Measurements from ENCODE around the gene FILIP1L. TPM values are rescaled to one million over a fixed set of nuclear protein-coding genes. Genes with fewer than 3 reads are reported as not detected.

FILIP1L gene
- total RNA-seq, 1 experiment from 2014 or later = 0.17 TPM

GRCh38 chr3:99845331-99845730 lies 269.0 kb downstream of the FILIP1L start (continued):
- TF ChIP-seq JUND (IDR thresholded peaks at IDR 0.05) (no peak), EZH2phosphoT487 (IDR thresholded peaks at IDR 0.05; ENCODE audit: borderline replicate concordance) (no peak), RAD21 (IDR thresholded peaks at IDR 0.05; ENCODE audit: low read depth) (no peak), POLR2AphosphoS5 (IDR thresholded peaks at IDR 0.05; ENCODE audit: low read depth, low read length) (no peak), ELF1 (IDR thresholded peaks at IDR 0.05; ENCODE audit: borderline replicate concordance, low read depth) (no peak)

GRCh38 chr3:99843590-99844258 lies 270.6 kb downstream of the FILIP1L start:
- TF ChIP-seq JUND (IDR thresholded peaks at IDR 0.05) (no peak), SIN3A (IDR thresholded peaks at IDR 0.05; ENCODE audit: low read depth) (no peak), TCF7L2 (IDR thresholded peaks at IDR 0.05; ENCODE audit: borderline replicate concordance, extremely low read depth, insufficient read depth, insufficient read length) (no peak), MAX (IDR thresholded peaks at IDR 0.05) (no peak), EZH2 (IDR thresholded peaks at IDR 0.05) (no peak), POLR2AphosphoS5 (IDR thresholded peaks at IDR 0.05; ENCODE audit: low read depth, low read length) (no peak), ELF1 (IDR thresholded peaks at IDR 0.05; ENCODE audit: borderline replicate concordance, low read depth) (no peak), EGR1 (IDR thresholded peaks at IDR 0.05; ENCODE audit: low read depth) (no peak), SRF (IDR thresholded peaks at IDR 0.05; ENCODE audit: low read depth) (no peak), FOSL1 (IDR thresholded peaks at IDR 0.05; ENCODE audit: low read depth) (no peak), RAD21 (IDR thresholded peaks at IDR 0.05; ENCODE audit: low read depth) (no peak), ZBTB33 (IDR thresholded peaks at IDR 0.05; ENCODE audit: extremely low read depth, insufficient replicate concordance, low read length) (no peak), CEBPB (IDR thresholded peaks at IDR 0.05; ENCODE audit: low read depth) (no peak), YY1 (IDR thresholded peaks at IDR 0.05; ENCODE audit: extremely low read depth, insufficient replicate concordance, low read depth, low read length) (no peak), EZH2phosphoT487 (IDR thresholded peaks at IDR 0.05; ENCODE audit: borderline replicate concordance) (no peak)
- no peak overlapping the region for H3K27ac ChIP-seq (ENCODE audit: low read depth, low read length)
- no peak overlapping the region for H3K4me2 ChIP-seq (ENCODE audit: low read length)
- DNase-seq (ENCODE audit: low read depth, low spot score) (no peak), ATAC-seq (0 out of 2 replicates have a peak, but pooled peaks have one; percentile 27)
- H2AFZ ChIP-seq (ENCODE audit: low read depth, low read length, poor library complexity, severe bottlenecking) = no peak overlapping the region
- no peaks in the 10 kb centered on the region for H3K36me3 ChIP-seq (ENCODE audit: control insufficient read depth in 1 of 2, insufficient read depth in 2 of 2, low read length in 2 of 2)
- no peak overlapping the region for H3K4me3 ChIP-seq (replicated peaks in 1 of 2; ENCODE audit: low read depth in 1 of 2, low read length in 2 of 2)
- no peaks in the 10 kb centered on the region for H3K4me1 ChIP-seq (ENCODE audit: control insufficient read depth in 1 of 2, insufficient read depth in 2 of 2, low read length in 2 of 2)
- no peaks in the 10 kb centered on the region for H3K9me3 ChIP-seq (ENCODE audit: control insufficient read depth in 1 of 2, insufficient read depth in 1 of 2, low read depth in 1 of 2, low read length in 2 of 2)
- no peaks in the 10 kb centered on the region for H3K27me3 ChIP-seq (ENCODE audit: insufficient read depth, low read length)
- intact Hi-C loops (cut with micrococcal nuclease) = loop anchor here (1.0 to 5.0 kb wide), 4 partner anchors 225 to 749 kb away; no protein-coding TSS in a partner anchor
- ChIA-PET CTCF (interaction anchor here (0.7 to 2.3 kb wide), 14 partner anchors 12 to 455 kb away, joined by 3 to 73 read pairs (median 3); partner anchors contain the start of gene TBC1D23), RAD21 (ENCODE audit: low non-redundant PET in 1 of 2, low total read pairs in 2 of 2, uncharacterized antibody in 2 of 2, unreplicated experiment in 2 of 2) (interaction anchor here (0.6 to 1.8 kb wide), 3 partner anchors 11 to 410 kb away, joined by 4 to 17 read pairs (median 15); no protein-coding TSS in a partner anchor), POLR2A (interaction anchor here (0.9 kb wide), 1 partner anchor 410 kb away, joined by 3 read pairs; no protein-coding TSS in a partner anchor)
- BruUV-seq (replicated peaks) = no TSS peak
- no peak overlapping the region for H3K9ac ChIP-seq (ENCODE audit: low read length)
- 0 out of 2 replicates have a peak, but pooled peaks cover 3% of the 10 kb centered on the region for H4K20me1 ChIP-seq (ENCODE audit: insufficient read depth)
- H3K9me2 ChIP-seq (ENCODE audit: insufficient read depth) = no peaks in the 10 kb centered on the region
- peaks cover 53% of the 10 kb centered on the region for H3K79me2 ChIP-seq (ENCODE audit: insufficient read depth, low read length)

All from HCT116 (cell line).